ENCODE data around the gene CLSTN2. TPM values are rescaled to one million over a fixed set of nuclear protein-coding genes. Genes with fewer than 3 reads are reported as not detected.

The CLSTN2 gene
- polyA plus RNA-seq, 1 experiment = 0.04 TPM

DNA sequence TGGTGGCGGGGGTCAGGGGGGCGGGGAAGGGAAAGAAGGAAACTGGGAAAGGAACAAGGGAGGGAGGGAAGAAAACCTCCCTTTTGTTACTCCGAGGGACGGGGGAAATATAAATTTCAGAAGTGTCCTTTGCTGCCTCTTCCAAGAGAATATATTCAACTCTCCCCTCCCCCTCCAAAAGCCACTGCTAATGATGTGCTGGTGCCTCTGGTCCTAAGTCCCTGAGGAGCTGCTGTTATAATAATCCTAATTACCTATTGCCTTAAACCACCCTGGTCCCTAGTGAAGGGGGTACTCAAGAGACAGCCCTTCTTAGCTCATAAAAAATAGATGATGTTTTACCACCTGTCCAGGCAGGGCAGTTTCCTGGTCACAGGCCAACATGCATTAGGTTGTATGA is 624.6 kb downstream of the CLSTN2 start:
- H3K9me3 ChIP-seq (ENCODE audit: control insufficient read depth, insufficient read depth, low read length) = peaks cover 4% of the 10 kb centered on the region; the same call in 1 of the 2 replicates
- H3K27ac ChIP-seq (ENCODE audit: low read depth, low read length) = no peak overlapping the region
- DNase-seq (ENCODE audit: low read depth, low spot score) = no peak
- H3K27me3 ChIP-seq (ENCODE audit: control insufficient read depth, insufficient read depth, low read length) = no peaks in the 10 kb centered on the region
- CTCF ChIA-PET = no interaction called here
- TF ChIP-seq, protein P1, sequence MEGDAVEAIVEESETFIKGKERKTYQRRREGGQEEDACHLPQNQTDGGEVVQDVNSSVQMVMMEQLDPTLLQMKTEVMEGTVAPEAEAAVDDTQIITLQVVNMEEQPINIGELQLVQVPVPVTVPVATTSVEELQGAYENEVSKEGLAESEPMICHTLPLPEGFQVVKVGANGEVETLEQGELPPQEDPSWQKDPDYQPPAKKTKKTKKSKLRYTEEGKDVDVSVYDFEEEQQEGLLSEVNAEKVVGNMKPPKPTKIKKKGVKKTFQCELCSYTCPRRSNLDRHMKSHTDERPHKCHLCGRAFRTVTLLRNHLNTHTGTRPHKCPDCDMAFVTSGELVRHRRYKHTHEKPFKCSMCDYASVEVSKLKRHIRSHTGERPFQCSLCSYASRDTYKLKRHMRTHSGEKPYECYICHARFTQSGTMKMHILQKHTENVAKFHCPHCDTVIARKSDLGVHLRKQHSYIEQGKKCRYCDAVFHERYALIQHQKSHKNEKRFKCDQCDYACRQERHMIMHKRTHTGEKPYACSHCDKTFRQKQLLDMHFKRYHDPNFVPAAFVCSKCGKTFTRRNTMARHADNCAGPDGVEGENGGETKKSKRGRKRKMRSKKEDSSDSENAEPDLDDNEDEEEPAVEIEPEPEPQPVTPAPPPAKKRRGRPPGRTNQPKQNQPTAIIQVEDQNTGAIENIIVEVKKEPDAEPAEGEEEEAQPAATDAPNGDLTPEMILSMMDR (IDR thresholded peaks at IDR 0.05; ENCODE audit: low read depth, low read length) = no peak
- POLR2A ChIA-PET = no interaction called here
- no peak overlapping the region for H3K4me3 ChIP-seq (ENCODE audit: low read depth, low read length)

DNA sequence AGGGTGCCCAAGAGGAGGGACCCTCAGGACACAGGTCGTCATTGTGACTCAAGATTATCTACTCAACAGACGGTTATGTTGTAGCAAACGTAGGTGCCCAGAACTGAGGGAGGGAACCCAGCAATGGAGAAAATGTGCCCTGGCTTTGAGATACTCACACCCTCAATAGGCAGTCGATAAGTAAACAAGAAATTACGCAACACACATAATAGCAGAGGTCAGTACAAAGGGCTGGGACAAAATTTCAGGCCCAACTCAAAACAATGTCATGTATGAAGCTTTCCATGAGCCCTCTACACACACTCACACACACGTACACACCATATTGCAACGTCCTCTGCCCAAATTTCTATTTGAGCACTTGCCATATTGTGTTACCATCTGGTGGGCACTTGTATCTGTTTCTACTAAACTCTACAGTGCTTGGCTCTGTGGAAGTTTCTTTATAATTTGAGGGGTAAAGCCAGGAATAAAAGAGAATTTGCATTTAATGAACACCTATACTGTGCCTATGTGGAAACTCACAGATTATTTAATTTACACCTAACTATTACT is 628.3 kb downstream of the CLSTN2 start:
- peaks cover 7% of the 10 kb centered on the region; the same call in 1 of the 2 replicates for H3K9me3 ChIP-seq (ENCODE audit: control insufficient read depth, insufficient read depth, low read length)
- H3K27ac ChIP-seq (ENCODE audit: low read depth, low read length) = no peak overlapping the region
- ChIA-PET CTCF (no interaction called here), POLR2A (no interaction called here)
- H3K27me3 ChIP-seq (ENCODE audit: control insufficient read depth, insufficient read depth, low read length) = no peaks in the 10 kb centered on the region
- TF ChIP-seq, protein P1 (IDR thresholded peaks at IDR 0.05; ENCODE audit: low read depth, low read length) = no peak
- no peak overlapping the region for H3K4me3 ChIP-seq (ENCODE audit: low read depth, low read length)
- no peak for DNase-seq (ENCODE audit: low read depth, low spot score)

DNA sequence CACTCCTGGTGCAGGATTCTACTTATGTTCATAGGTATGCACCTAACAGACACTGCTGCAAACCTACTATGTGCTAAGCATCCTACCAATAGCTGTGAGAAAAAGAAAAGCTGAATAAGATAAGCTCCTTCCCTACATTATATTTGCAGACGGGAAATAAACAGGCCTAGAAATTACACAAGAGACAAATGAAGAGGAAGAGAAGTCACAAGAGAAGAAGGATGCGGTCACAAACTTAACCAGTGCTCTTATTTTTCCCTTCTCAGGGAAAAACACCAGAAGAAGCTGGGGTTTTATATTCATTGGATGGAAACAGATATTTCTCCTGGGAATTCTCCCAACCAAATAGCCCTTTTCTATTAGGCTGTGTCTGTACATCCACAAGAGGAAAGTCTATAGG is 633.1 kb downstream of the CLSTN2 start:
- TF ChIP-seq, protein P1 (IDR thresholded peaks at IDR 0.05; ENCODE audit: low read depth, low read length) = no peak
- H3K4me3 ChIP-seq (ENCODE audit: low read depth, low read length) = no peak overlapping the region
- ChIA-PET CTCF (no interaction called here), POLR2A (no interaction called here)
- H3K27me3 ChIP-seq (ENCODE audit: control insufficient read depth, insufficient read depth, low read length) = no peaks in the 10 kb centered on the region
- DNase-seq (ENCODE audit: low read depth, low spot score) = no peak
- H3K9me3 ChIP-seq (ENCODE audit: control insufficient read depth, insufficient read depth, low read length) = peaks cover 3% of the 10 kb centered on the region; the same call in 1 of the 2 replicates
- no peak overlapping the region for H3K27ac ChIP-seq (ENCODE audit: low read depth, low read length)

DNA sequence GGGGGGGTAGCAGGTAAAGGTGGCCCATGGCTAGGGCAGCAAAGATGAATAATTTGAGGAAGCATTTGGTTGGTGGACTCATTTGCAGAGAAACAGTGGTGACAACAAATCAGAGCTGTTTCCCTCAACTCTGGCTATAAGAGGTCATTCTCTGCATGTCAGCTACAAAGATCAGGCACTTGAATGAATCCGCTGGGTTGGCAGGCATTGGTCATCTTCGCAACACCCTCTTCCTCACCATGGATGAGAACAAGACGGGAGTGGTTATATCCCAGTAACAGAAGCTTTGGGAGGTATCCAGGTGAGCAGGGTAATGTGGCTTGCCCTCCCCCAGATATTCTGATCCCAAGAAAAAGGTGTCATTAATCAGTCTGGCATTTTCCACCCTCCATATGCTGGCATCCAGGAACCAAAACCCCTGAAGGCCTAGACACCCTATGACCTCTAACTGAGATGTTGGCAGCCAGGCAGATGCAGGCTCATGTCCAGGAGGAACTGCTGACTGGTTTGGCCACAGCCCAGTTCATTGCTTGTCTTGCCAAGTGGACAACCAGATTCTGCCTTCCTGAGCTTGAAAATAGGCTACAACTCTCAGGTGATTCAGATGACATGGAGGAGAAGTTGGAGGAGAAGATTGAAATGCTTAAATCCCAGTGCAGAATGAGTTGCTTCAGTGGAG is 634.0 kb downstream of the CLSTN2 start:
- H3K9me3 ChIP-seq (ENCODE audit: control insufficient read depth, insufficient read depth, low read length) = peaks cover 3% of the 10 kb centered on the region; the same call in 1 of the 2 replicates
- no peak overlapping the region for H3K27ac ChIP-seq (ENCODE audit: low read depth, low read length)
- ChIA-PET POLR2A (no interaction called here), CTCF (no interaction called here)
- TF ChIP-seq, protein P1 (IDR thresholded peaks at IDR 0.05; ENCODE audit: low read depth, low read length) = no peak
- no peak for DNase-seq (ENCODE audit: low read depth, low spot score)
- H3K4me3 ChIP-seq (ENCODE audit: low read depth, low read length) = no peak overlapping the region
- no peaks in the 10 kb centered on the region for H3K27me3 ChIP-seq (ENCODE audit: control insufficient read depth, insufficient read depth, low read length)

DNA sequence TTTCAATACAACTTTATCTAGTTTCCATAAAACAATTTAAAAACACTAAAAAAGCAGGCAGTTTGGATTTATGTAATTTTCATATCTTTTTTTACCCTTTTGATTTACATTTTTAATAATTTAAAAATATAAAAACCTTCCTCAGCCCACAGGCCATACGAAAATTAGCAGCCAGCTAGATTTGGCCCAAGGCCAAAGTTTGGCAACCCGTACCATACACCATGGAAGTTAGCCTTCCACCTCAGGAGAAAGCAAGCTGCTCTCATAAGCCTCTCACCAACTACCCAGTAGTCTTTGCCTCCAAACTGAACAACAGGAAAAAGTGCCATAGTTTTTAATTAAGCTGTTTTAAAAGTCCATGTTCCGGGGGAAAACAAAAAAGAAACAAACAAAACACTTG is 635.6 kb downstream of the CLSTN2 start:
- no peak overlapping the region for H3K27ac ChIP-seq (ENCODE audit: low read depth, low read length)
- no peaks in the 10 kb centered on the region for H3K27me3 ChIP-seq (ENCODE audit: control insufficient read depth, insufficient read depth, low read length)
- TF ChIP-seq, protein P1 (IDR thresholded peaks at IDR 0.05; ENCODE audit: low read depth, low read length) = no peak
- POLR2A ChIA-PET = no interaction called here
- CTCF ChIA-PET = no interaction called here
- H3K4me3 ChIP-seq (ENCODE audit: low read depth, low read length) = no peak overlapping the region
- DNase-seq (ENCODE audit: low read depth, low spot score) = no peak
- peaks cover 3% of the 10 kb centered on the region; the same call in 1 of the 2 replicates for H3K9me3 ChIP-seq (ENCODE audit: control insufficient read depth, insufficient read depth, low read length)
